Ascending aorta (tissue), 2 donors: ENCODE measurements around the gene BAG5. TPM values are rescaled to one million over a fixed set of nuclear protein-coding genes. Genes with fewer than 3 reads are reported as not detected.
"Not testable (repeated sequence)": the region's sequence is repeated elsewhere in the genome, so short reads cannot be mapped to it uniquely, and the experiment has no call there.

Experiments
- DNase-seq, 2 donors: peaks; one replicate each; pipeline ENCODE4 v3.0.0-alpha.2; 2019; ENCODE audit warnings: low spot score in 2 of 2
- H3K27ac ChIP-seq, 2 donors: fragments of 200-600 bp; sonication (generic); one replicate each; pipeline ENCODE4 v1.5.1; 2016 to 2017; ENCODE audit warnings: mild to moderate bottlenecking in 1 of 2
- H3K27me3 ChIP-seq: fragments of 200-600 bp; sonication (generic); one replicate; pipeline ENCODE4 v1.5.1; 2017
- H3K36me3 ChIP-seq, 2 donors: fragments of 200-600 bp; sonication (generic); one replicate each; pipeline ENCODE4 v1.5.1; 2016
- H3K4me1 ChIP-seq, 2 donors: fragments of 200-600 bp; sonication (generic); one replicate each; pipeline ENCODE4 v1.5.1; 2016 to 2017; ENCODE audit warnings: mild to moderate bottlenecking in 1 of 2
- H3K4me3 ChIP-seq, 2 donors: fragments of 200-600 bp; sonication (generic); one replicate each; pipeline ENCODE4 v1.5.1; 2016 to 2017; ENCODE audit warnings: mild to moderate bottlenecking in 1 of 2
- H3K9me3 ChIP-seq, 2 donors: fragments of 200-600 bp; sonication (generic); one replicate each; pipeline ENCODE4 v1.5.1; 2016
- intact Hi-C: fragments of 100-400 bp; cut with DNase I; formaldehyde crosslinking; loops from one replicate; pipeline ENCODE4 v1.15.1; 2023
- total RNA-seq: library from RNA; depleted of rRNA; stranded (reverse); fragments of >200 nt; gene quantifications from one replicate; pipeline ENCODE4 v1.1.0, GENCODE V29; 2016
- TF ChIP-seq, protein P1 (sequence below), 3 experiments: fragments of 200-600 bp in 2 of 3; fragments of 450-650 bp in 1 of 3; sonication (generic) in 2 of 3; IDR thresholded peaks; one replicate each; pipeline ENCODE4 v1.5.1; 2016 to 2019; ENCODE audit warnings: antibody characterized with exemption in 3 of 3, mild to moderate bottlenecking in 1 of 3, moderate library complexity in 1 of 3

The BAG5 gene
- total RNA-seq, 1 donor from 2014 or later = 7.1 TPM

DNA sequence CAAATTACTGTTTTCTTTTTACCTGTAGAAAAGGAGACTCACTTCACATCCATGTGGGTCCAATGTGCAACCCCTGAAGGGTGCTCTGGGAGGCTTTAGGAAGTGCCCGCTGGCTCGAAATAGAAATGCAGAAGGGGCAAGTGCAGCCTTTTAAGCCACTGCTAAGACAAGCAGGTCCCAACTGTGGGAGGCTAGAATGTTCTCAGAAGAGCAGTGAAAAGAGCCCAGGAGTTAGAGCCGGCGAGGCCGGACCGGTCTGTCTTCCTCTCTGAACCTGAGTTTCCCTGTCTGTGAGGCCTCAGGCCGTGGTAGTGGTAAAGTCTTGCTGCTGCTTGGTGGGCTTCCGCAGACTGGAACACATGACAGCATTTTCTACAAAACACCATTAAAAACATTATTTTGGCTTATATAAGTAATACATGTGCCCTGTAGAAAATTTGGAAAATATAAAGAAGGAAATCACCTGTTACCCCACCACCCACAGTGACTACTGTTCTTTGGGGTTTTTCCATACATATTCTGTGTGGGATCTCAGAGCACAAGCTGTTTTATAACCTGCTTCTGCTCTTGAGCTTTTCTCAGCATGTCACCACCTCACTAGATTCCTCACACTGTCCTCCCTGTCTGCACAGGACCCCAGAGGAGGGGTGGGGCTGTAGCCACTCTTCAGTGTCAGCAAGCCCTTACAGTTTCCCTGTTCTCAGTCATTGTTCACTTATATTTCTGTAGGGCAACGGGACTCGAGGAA, 45.9 kb downstream of the BAG5 start:
- Histone ChIP-seq H3K9me3 (no peaks in the 10 kb centered on the region), H3K4me1 (peaks cover 29 to 51% of the 10 kb centered on the region in 2 donors), H3K4me3 (no peak overlapping the region), H3K27ac (peak overlapping the region; percentile 59 to 82), H3K27me3 (no peaks in the 10 kb centered on the region), H3K36me3 (peaks cover 0 to under 1% of the 10 kb centered on the region in 2 donors)
- intact Hi-C loops = loop anchor here (5.0 kb wide), 1 partner anchor 111 kb away; the partner anchor contains the start of gene KLC1
- TF ChIP-seq, protein P1, sequence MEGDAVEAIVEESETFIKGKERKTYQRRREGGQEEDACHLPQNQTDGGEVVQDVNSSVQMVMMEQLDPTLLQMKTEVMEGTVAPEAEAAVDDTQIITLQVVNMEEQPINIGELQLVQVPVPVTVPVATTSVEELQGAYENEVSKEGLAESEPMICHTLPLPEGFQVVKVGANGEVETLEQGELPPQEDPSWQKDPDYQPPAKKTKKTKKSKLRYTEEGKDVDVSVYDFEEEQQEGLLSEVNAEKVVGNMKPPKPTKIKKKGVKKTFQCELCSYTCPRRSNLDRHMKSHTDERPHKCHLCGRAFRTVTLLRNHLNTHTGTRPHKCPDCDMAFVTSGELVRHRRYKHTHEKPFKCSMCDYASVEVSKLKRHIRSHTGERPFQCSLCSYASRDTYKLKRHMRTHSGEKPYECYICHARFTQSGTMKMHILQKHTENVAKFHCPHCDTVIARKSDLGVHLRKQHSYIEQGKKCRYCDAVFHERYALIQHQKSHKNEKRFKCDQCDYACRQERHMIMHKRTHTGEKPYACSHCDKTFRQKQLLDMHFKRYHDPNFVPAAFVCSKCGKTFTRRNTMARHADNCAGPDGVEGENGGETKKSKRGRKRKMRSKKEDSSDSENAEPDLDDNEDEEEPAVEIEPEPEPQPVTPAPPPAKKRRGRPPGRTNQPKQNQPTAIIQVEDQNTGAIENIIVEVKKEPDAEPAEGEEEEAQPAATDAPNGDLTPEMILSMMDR (IDR thresholded peaks at IDR 0.05) = no peak
- DNase-seq = no peak

DNA sequence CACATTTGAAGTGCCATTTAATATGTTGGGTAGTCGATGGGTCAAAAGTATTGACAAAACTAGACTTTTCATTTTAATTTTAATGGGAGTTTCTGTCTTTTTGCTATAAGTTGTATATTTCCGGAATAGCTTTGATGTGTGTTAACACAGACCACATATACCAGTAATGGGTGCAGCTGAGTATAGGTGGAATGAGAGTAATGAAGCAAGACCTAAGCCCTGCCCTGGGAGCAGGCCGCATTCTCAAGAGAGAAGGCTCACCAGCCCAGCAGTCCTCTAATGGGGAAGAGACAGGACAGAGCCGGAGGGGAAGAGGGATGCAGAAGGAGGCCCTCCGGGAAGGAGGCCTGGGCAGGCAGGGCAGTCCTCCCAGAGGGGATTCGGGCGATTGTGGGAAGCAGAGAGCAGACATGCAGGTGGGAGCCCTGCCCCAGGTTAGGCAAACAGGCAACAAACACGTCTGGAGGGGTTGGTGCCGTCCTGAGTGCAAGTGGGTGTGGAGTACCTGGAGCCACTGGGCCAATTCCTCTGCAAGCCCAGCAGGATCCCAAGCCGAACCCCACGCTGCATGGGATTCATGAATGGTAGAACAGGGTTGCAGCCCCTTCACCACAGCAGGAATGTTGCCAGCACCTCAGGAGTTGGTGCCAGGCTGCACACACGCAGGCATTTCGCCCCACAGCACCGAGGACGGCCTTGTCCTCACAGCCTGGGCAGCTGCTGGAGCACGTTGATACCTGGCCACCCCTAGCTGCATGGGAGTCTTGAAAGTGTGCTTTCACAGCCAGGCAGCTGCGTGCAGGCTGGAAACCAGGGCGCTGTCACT, 47.6 kb downstream of the BAG5 start:
- DNase-seq = no peak
- TF ChIP-seq, protein P1 (IDR thresholded peaks at IDR 0.05) = no peak
- H3K27ac ChIP-seq = peak overlapping the region; percentile 25 to 59
- peaks cover 9 to 17% of the 10 kb centered on the region in 2 donors for H3K36me3 ChIP-seq
- peaks cover 19 to 44% of the 10 kb centered on the region in 2 donors for H3K4me1 ChIP-seq
- H3K9me3 ChIP-seq = no peaks in the 10 kb centered on the region
- intact Hi-C loops = loop anchor here (5.0 kb wide), 1 partner anchor 112 kb away; the partner anchor contains the start of gene KLC1
- H3K4me3 ChIP-seq = no peak overlapping the region
- H3K27me3 ChIP-seq = no peaks in the 10 kb centered on the region

DNA sequence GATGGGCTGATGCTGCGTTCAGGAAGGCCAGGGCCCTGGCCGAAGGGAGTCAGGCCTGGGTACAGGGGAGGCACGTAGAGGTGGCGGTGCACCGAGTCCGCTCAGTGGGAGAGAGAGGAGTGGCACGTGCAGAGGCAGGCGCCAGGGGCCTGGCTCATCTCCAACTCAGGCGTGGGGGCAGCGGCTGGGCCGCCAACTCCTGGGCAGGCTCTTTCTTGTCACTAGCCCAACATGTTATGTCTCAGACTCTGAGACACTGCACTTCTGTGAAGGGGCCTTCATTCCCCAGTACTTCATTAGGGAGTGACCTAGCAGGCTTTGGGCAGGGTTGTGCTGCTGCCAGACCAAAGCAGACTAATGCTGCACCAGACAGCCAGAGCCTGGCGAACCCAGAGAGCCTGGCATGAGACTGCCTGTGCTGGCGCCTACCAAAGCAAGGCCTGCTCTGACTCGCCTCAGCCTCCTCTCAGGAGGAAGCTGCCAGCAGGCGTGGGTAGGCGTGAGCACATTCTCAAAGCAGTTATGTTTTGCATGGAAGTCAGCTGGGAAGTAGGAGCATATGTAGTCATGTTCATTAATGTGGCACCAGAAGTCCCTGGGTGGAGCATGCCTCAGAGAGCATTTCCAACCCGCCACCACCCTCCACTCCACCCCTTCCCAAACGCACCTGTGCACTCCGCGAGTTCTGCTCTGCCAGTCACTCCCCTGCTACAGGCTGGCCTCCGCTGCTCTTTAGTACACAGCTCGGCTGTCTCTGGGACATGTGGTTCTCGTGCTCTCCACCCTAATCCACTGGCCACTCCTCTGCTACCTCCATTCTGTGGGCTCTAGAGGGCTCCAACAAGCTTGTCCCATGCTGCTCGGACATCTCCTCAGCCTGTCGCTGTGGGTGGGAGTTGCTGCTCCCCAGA, 49.5 kb downstream of the BAG5 start:
- H3K4me1 ChIP-seq = peaks cover 14 to 26% of the 10 kb centered on the region in 2 donors
- peak overlapping the region; percentile 89 to 94 for H3K27ac ChIP-seq
- H3K4me3 ChIP-seq = peak overlapping the region in 1 of 2 donors; percentile 21
- intact Hi-C loops = loop anchor here (2.0 kb wide), 1 partner anchor 38 kb away; no protein-coding TSS in a partner anchor
- H3K9me3 ChIP-seq = no peaks in the 10 kb centered on the region
- TF ChIP-seq, protein P1 (IDR thresholded peaks at IDR 0.05) = peak in 1 of 3 experiments; percentile 19
- no peaks in the 10 kb centered on the region for H3K27me3 ChIP-seq
- H3K36me3 ChIP-seq = peaks cover 20 to 25% of the 10 kb centered on the region in 2 donors
- peak; percentile 76 to 95 for DNase-seq

DNA sequence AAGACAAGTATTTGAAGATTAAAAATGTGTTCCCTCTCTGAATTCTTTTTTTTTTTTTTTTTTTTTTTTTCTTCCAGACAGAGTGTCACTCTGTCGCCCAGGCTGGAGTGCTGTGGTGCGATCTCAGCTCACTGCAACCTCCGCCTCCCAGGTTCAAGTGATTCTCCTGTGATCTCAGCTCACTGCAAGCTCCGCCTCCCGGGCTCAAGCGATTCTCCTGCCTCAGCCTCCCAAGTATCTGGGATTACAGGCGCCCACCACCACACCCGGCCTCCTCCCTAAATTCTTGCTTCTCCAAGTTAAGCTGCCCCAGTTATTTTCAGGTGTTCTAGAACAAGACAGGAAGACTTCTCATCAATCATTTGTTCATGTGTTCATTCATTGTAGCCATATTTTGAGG, 50.3 kb downstream of the BAG5 start:
- H3K4me3 ChIP-seq = peak overlapping the region in 1 of 2 donors; percentile 21
- peaks cover 13 to 24% of the 10 kb centered on the region in 2 donors for H3K4me1 ChIP-seq
- H3K9me3 ChIP-seq, DNase-seq, H3K27me3 ChIP-seq: not testable (repeated sequence)
- peak overlapping the region; percentile 89 to 94 for H3K27ac ChIP-seq
- H3K36me3 ChIP-seq = peaks cover 23 to 28% of the 10 kb centered on the region in 2 donors
- intact Hi-C loops = loop anchor here (2.0 kb wide), 1 partner anchor 39 kb away; no protein-coding TSS in a partner anchor

DNA sequence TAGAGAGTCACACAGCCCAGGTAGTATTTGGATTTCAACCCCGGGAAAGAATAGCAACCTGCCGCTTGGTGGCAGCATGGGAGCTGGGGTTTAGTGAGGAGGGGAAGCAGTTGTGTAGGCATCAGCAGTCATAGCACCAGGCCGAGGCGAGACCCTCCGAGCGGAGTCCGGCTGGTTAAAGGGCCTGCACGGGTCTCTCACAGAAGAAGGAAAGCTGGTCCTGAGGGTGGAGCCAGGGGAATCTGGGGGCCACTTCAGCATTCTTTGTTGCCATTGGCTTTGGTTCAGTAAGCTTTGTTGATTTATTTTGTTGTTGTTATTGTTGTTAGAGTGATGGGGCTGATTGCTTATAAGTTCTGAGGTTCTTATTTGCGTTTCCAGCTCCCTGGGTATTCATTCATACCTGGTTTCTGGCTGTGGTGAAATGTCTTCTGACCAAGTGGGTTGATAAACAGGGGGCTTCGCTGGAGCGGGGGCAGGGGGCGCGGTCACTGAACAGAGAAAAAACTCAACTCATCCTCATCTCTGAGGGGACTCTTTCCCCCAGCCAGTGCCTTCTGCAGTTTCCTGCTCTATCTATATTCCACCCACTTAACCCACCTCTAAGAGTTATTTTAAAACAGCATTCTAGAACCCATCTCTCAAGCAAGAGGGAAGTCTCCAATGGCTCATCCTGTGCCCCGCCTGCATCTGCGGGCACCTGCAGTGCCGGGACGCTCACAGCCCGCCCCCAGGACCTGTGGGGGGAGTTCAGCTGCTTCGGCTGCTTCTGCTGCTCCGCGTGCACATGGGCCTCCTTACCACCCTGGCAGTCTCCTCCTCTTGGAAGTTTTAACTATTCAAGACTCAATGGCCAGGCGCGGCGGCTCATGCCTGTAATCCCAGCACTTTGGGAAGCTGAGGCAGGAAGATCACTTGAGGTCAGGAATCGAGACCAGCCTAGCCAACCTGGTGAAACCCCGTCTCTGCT, 51.4 kb downstream of the BAG5 start:
- TF ChIP-seq, protein P1 (IDR thresholded peaks at IDR 0.05) = no peak
- no peaks in the 10 kb centered on the region for H3K9me3 ChIP-seq
- no peak for DNase-seq
- H3K27me3 ChIP-seq = no peaks in the 10 kb centered on the region
- H3K36me3 ChIP-seq = peaks cover 23 to 28% of the 10 kb centered on the region in 2 donors
- H3K4me3 ChIP-seq = no peak overlapping the region
- intact Hi-C loops = no loop called here
- H3K4me1 ChIP-seq = peaks cover 13 to 24% of the 10 kb centered on the region in 2 donors
- H3K27ac ChIP-seq = peak overlapping the region; percentile 13 to 25
